Subcutaneous abdominal adipose tissue (tissue), 5 donors: Measurements from ENCODE around the gene PANK4.

Experiments
- H3K27ac ChIP-seq: one replicate; pipeline ENCODE4 v1.7.0; 2013; ENCODE audit warnings: low read depth, mild to moderate bottlenecking, inconsistent platforms, low read length, moderate library complexity
- H3K27me3 ChIP-seq, 5 donors: one replicate each; pipeline ENCODE4 v1.7.0; 2013; ENCODE audit warnings: low read length in 5 of 5, inconsistent platforms in 1 of 5; ENCODE audit not compliant: control insufficient read depth in 5 of 5, insufficient read depth in 4 of 5
- H3K36me3 ChIP-seq, 5 donors: one replicate each; pipeline ENCODE4 v1.7.0; 2013; ENCODE audit warnings: low read length in 5 of 5; ENCODE audit not compliant: control insufficient read depth in 5 of 5, insufficient read depth in 5 of 5
- H3K4me1 ChIP-seq, 5 donors: one replicate each; pipeline ENCODE4 v1.7.0; 2013; ENCODE audit warnings: low read length in 5 of 5, mild to moderate bottlenecking in 3 of 5, moderate library complexity in 1 of 5; ENCODE audit not compliant: control insufficient read depth in 5 of 5, insufficient read depth in 5 of 5
- H3K4me3 ChIP-seq, 5 donors: one replicate each; pipeline ENCODE4 v1.7.0; 2013; ENCODE audit warnings: low read length in 5 of 5, low read depth in 1 of 5
- H3K9ac ChIP-seq, 5 donors: one replicate each; pipeline ENCODE4 v1.7.0; 2013; ENCODE audit warnings: low read length in 5 of 5, mild to moderate bottlenecking in 4 of 5, moderate library complexity in 3 of 5
- H3K9me3 ChIP-seq, 5 donors: one replicate each; pipeline ENCODE4 v1.7.0; 2013; ENCODE audit warnings: low read length in 5 of 5; ENCODE audit not compliant: control insufficient read depth in 5 of 5
- donor health status: healthy.
- donor health status: healthy.
- donor health status: healthy.
- donor health status: healthy.
- donor health status: healthy.

PANK4 gene

DNA sequence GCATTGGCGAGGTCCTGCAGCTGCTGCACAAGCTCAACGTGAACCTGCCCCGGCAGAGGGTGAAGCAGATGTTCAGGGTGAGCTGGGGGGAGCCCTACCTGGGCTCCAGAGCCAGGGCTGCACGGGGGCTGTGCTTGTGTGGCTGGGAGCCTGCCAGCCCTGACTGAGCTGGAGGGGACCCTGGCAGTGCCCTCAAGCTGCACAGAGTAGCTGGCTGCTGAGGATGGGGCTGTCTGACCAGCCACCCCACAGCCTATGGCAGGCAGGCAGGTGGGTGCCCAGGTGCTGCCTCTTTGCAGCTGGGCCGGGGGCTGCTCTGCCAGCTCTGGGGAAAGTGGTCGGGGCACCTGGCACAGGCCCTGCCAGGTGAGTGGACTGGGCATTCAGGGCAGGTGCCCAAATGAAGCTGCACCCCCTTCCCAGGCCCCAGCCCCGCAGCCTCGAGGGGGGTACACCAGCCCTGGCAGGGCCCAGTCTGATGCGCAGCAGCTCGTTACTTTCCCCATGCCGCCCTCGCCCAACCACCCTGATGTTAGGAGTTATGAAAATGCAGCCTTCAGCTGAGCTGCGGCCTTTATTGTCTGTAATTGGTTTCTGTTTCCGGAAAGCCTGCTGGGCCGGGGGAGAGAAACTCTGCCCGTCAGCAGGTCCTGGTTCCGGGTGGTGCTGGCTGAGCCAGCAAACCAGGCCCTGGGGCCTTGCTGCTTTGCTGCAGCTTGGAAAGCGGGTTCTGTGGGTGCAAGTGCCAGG is 46.0 kb downstream of the PANK4 start:
- Histone ChIP-seq H3K9me3 (no peaks in the 10 kb centered on the region), H3K9ac (no peak overlapping the region), H3K27me3 (peaks cover 7 to 17% (median 11%) of the 10 kb centered on the region in 5 donors), H3K4me1 (peaks cover 0 to under 1% (median 0%) of the 10 kb centered on the region in 5 donors), H3K27ac (no peak overlapping the region), H3K4me3 (no peak overlapping the region), H3K36me3 (no peaks in the 10 kb centered on the region)

DNA sequence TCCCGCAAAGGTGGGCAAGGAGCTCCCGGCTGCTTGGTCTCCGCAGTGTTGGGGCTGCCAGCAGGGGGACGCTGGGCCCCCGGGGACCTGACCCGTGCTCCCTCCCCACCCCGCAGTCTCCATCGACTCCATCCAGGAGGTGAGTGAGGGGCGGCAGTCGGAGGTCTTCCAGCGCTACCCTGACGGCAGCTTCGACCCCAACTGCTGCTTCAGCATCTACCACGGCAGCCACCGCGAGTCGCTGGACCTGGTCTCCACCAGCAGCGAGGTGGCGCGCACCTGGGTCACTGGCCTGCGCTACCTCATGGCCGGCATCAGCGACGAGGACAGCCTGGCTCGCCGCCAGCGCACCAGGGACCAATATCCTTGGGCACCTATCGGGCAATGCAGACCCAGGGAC is 46.8 kb downstream of the PANK4 start:
- H3K4me1 ChIP-seq: peaks cover 0 to 7% (median 4%) of the 10 kb centered on the region in 5 donors
- H3K27ac ChIP-seq: no peak overlapping the region
- H3K9me3 ChIP-seq: no peaks in the 10 kb centered on the region
- H3K27me3 ChIP-seq: peaks cover 7 to 19% (median 14%) of the 10 kb centered on the region in 5 donors
- H3K36me3 ChIP-seq: no peaks in the 10 kb centered on the region
- no peak overlapping the region for H3K9ac ChIP-seq
- no peak overlapping the region for H3K4me3 ChIP-seq

DNA sequence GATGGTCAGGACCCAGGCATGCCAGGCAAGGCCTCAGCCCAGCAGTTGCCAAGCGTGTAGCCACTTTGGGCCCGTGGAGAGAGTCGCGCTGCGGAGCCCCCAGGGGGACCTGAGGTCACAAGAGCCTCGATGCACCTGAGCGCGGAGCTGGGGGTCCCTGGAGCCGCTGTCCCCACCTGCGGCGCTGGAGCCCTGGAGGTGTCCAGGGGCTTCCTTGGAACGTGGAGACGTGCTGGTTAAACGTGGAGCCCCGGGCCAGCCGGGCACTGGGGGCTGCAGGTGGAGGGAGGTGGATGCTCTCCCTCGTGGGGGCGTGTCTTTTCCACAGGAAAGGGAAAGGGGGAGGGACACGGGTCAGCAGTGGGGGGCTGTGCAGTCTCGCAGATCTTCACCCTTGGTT is 47.2 kb downstream of the PANK4 start:
- Histone ChIP-seq H3K4me1 (peaks cover 0 to 8% (median 4%) of the 10 kb centered on the region in 5 donors), H3K4me3 (no peak overlapping the region), H3K27ac (no peak overlapping the region), H3K27me3 (peaks cover 7 to 19% (median 14%) of the 10 kb centered on the region in 5 donors), H3K36me3 (no peaks in the 10 kb centered on the region), H3K9ac (no peak overlapping the region), H3K9me3 (no peaks in the 10 kb centered on the region)

DNA sequence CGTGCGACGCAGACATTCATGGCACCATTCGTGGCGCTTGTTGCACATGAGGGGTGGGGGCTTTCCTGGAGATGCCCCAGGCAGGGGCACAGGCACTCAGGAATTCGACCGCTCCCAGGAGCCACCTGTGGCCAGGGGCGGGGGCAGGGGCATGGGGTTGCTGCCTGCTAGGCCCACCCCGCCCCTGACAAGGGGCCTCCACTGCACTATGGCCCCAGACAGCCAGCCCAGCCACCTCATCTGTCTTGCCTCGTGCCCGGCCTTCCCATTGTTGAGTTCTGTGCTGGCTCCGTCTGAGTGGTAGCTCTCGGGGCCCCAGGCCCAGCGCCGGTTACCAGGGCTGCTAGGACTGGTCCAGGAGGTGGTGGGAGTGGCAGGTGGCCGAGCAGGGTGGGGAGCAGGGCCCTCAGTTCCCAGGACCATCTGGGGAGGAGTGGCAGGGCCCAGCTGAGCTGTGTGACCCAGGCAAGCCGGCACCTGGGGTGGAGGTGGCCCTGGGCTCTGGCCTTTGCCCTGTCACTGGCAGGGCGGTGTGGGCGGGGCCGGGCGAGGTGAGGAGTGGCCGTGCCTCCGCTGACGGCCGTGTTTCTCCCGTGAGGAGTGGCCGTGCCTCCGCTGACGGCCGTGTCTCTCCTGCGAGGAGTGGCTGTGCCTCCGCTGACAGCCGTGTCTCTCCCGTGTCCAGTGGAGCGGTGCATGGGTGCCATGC is 48.5 kb downstream of the PANK4 start:
- H3K4me3 ChIP-seq: no peak overlapping the region
- H3K4me1 ChIP-seq: peaks cover 0 to 8% (median 4%) of the 10 kb centered on the region in 5 donors
- peaks cover 17 to 25% (median 23%) of the 10 kb centered on the region in 5 donors for H3K27me3 ChIP-seq
- H3K27ac ChIP-seq: no peak overlapping the region
- no peaks in the 10 kb centered on the region for H3K36me3 ChIP-seq
- H3K9ac ChIP-seq: no peak overlapping the region
- no peaks in the 10 kb centered on the region for H3K9me3 ChIP-seq

DNA sequence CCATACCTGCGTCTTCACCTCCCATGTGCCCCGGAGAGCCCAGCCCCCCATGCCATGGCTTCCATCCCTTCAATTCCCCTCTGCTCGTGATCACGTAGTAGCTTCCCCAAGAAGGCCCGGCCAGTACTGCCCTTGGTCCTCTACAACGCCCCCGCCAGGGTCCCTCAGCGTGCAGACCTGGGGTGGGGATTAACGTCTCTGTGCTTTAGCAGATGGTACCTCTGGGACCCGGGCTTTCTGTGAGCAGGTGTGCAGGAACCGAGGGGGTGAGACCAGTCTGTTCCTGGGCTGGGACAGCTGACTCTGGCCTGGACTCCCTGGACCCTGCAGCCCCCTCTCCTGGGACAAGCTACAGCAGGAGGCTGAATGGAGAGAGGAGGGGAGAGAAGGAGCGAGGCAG is 49.1 kb downstream of the PANK4 start:
- Histone ChIP-seq H3K36me3 (no peaks in the 10 kb centered on the region), H3K4me1 (peaks cover 0 to 8% (median 4%) of the 10 kb centered on the region in 5 donors), H3K27me3 (peaks cover 23 to 31% (median 25%) of the 10 kb centered on the region in 5 donors), H3K27ac (no peak overlapping the region), H3K9me3 (no peaks in the 10 kb centered on the region), H3K9ac (no peak overlapping the region), H3K4me3 (no peak overlapping the region)

DNA sequence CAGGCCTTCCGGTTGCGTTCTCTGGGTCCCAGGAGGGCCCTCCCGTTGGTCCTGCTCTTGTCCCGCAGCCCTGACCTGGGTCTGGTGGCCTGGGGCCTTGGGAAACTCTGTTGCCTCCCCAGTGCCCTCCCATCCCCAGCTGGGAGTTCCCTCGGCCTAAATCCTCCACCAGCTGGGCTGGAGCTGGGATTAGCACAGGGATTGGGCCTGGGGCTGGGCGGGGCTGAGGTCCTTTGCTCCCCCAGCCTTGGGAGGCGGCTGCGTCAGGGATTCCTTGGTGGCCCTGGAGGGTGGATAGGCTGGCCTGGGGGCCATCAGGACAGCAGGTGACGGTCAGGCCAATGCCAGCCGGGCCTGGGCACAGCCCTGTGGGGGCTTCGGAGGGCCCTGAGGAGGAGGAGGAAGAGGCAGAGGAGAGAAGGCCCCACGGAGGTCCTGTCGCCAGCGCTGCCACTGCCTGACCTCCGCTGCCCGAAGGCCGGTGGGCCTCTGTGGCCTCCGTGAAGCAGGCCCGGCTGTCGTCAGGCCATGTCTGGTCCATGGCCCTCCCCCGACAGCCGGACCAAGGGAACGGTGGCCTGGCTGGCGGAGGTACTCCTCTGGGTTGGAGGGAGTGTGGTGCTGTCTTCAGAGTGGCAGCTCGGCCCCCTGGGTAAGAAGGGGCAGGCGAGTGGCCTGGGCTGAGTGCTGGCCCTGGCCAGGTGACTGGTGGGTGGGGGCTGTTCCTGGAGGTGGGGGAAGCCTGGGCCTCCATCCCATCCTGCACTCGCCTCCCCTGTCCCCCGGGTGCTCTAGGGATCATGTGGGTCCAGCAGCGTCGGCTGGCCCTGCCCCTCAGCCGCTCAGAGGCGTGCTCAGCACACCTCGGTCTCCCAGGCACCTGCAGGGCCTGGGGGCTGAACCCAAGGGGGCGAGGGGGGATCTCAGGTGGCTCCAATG is 50.1 kb downstream of the PANK4 start, which contains the start of gene PLCH2:
PLCH2 (plus strand) TSS at position 229 of the 939 bp plus-strand sequence; CDS start at position 529, 300 bp downstream.
- H3K9me3 ChIP-seq: no peaks in the 10 kb centered on the region
- H3K27me3 ChIP-seq: peaks cover 23 to 35% (median 33%) of the 10 kb centered on the region in 5 donors
- H3K4me1 ChIP-seq: peaks cover 0 to 8% (median 4%) of the 10 kb centered on the region in 5 donors
- H3K27ac ChIP-seq: no peak within 1 kb of the TSS
- H3K4me3 ChIP-seq: no peak within 1 kb of the TSS
- no peak within 1 kb of the TSS for H3K9ac ChIP-seq
- no peaks in the 10 kb centered on the region for H3K36me3 ChIP-seq

DNA sequence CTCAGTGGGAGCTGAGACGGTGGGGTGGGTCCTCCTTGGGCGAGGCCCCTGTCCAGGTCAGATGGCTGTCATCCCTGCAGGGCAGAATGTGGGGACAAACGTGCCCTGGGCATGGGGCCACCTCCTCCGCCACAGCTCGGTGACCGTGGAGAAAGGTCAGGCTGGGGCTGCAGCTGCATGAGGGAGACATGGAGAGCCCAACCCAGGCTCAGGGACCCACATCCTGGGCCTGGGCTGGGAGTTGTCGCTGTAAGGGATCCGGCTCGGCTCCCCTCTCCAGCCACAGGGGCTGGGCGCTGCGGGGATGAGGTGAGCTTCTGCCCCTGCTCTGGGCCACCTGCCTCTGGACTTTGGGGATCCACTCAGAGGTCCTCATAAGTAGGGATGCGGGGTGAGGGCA is 50.8 kb downstream of the PANK4 start:
- Histone ChIP-seq H3K36me3 (no peaks in the 10 kb centered on the region), H3K4me1 (peaks cover 0 to 8% (median 4%) of the 10 kb centered on the region in 5 donors), H3K4me3 (no peak overlapping the region), H3K27me3 (peaks cover 28 to 42% (median 41%) of the 10 kb centered on the region in 5 donors), H3K27ac (no peak overlapping the region), H3K9me3 (no peaks in the 10 kb centered on the region), H3K9ac (no peak overlapping the region)

DNA sequence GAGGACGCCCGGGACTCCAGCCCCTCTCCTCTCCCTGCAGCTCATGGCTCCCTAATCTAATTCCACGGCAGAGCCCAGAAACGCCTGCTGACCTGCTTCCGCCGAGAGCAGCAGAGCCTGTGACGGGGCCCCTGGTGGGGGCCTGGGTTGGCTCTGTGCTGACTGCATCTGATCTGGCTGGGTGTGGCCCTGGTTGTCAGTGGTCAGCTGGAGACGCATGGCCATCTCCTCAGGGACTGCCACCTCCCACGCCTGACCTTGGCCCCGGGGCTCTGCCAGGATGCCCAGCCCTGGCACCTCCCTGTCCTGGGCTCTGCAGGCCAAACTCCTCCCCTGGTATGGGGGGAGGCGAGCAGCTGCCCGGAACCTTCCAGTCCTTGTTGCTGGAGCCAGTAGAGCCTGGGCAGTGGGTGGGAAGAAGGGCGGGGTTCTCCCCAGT is 51.4 kb downstream of the PANK4 start:
- H3K4me1 ChIP-seq: peaks cover 0 to 8% (median 4%) of the 10 kb centered on the region in 5 donors
- H3K27ac ChIP-seq: no peak overlapping the region
- H3K27me3 ChIP-seq: peaks cover 33 to 47% (median 45%) of the 10 kb centered on the region in 5 donors
- H3K9me3 ChIP-seq: no peaks in the 10 kb centered on the region
- H3K9ac ChIP-seq: no peak overlapping the region
- no peak overlapping the region for H3K4me3 ChIP-seq
- H3K36me3 ChIP-seq: no peaks in the 10 kb centered on the region

DNA sequence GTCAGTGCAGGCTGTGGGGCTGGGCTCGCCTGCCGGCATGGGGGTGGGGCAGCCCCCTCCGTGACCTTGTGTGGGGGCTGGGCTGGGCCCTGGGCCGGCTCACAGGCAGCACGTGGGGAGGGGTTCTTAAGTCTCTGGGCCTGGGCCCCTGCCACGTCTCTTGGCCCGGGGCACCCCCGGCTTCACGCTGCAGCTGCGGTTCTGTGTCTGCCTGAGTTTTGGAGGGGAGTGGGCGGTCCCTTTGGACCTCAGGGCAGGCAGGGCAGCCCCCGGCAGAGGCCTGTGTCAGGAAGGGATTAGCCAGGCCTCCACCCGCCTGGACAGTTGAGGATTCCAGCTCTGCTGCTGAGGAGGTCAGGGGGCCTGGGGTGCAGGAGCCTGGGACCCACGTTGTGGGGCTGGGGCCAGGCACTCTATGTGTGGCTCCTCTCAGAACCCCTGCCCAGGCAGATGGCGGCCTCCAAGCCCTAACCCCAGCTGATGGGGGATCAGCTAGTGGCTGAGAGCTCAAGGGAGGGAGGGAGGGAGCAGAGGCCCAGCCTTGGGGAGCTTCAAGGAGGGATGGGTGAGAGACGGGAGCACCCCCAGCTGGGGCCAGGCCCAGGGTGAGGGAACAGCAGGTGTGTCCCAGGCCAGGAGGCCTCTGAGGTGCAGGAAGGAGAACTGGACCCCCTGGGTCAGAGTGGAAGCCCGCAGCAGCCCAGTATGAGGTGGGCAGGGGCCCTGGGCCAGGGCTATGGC is 52.1 kb downstream of the PANK4 start:
- Histone ChIP-seq H3K9ac (no peak overlapping the region), H3K27me3 (peaks cover 33 to 52% (median 51%) of the 10 kb centered on the region in 5 donors), H3K36me3 (no peaks in the 10 kb centered on the region), H3K4me3 (no peak overlapping the region), H3K4me1 (peaks cover 0 to 8% (median 4%) of the 10 kb centered on the region in 5 donors), H3K9me3 (no peaks in the 10 kb centered on the region), H3K27ac (no peak overlapping the region)
